C4-2B (cell line): Measurements from ENCODE around the gene EXOC6.

Source experiments
- H3K27ac ChIP-seq: fragments of 450-650 bp; 2 replicates; pipeline ENCODE4 v1.5.1; 2017
- CTCF ChIP-seq: fragments of 450-650 bp; conservative IDR thresholded peaks from 2 replicates; pipeline ENCODE4 v1.5.1; 2017; ENCODE audit warnings: mild to moderate bottlenecking
- ZFX ChIP-seq: fragments of 450-650 bp; IDR thresholded peaks from 2 replicates; pipeline ENCODE4 v1.6.1; 2017

EXOC6 gene

GRCh38 chr10:92848441-92849233, at the start of gene EXOC6:
Gene EXOC6, plus strand, starts transcription at chr10:92848520. Its CDS starts 14 bp downstream, at chr10:92848534.
- peak; percentile 85 for TF ChIP-seq ZFX
- peak; percentile 60 for TF ChIP-seq CTCF
- H3K27ac ChIP-seq, result peak within 1 kb of the TSS; percentile 74

- H3K27ac ChIP-seq, result no peak overlapping the region
Observed at GRCh38 chr10:92799568-92799967, 48.8 kb upstream of the EXOC6 start.

GRCh38 chr10:92800134-92800733, 48.1 kb upstream of the EXOC6 start:
- H3K27ac ChIP-seq, result no peak overlapping the region
- TF ChIP-seq ZFX (no peak), CTCF (no peak)

More at GRCh38 chr10:92799568-92799967, 48.8 kb upstream of the EXOC6 start:
- TF ChIP-seq ZFX (no peak), CTCF (no peak)

- TF ChIP-seq ZFX (no peak), CTCF (no peak)
Observed at GRCh38 chr10:92801978-92802872, 46.1 kb upstream of the EXOC6 start.

GRCh38 chr10:92809840-92810239, 38.5 kb upstream of the EXOC6 start:
- TF ChIP-seq ZFX (no peak), CTCF (no peak)
- no peak overlapping the region for H3K27ac ChIP-seq

More at GRCh38 chr10:92801978-92802872, 46.1 kb upstream of the EXOC6 start:
- H3K27ac ChIP-seq, result no peak overlapping the region

GRCh38 chr10:92810934-92811532, 37.3 kb upstream of the EXOC6 start:
- no peak for TF ChIP-seq CTCF
- no peak for TF ChIP-seq ZFX

More at GRCh38 chr10:92810934-92811532, 37.3 kb upstream of the EXOC6 start:
- H3K27ac ChIP-seq, result no peak overlapping the region
